Esophagus muscularis mucosa (tissue), 4 donors: Measurements from ENCODE around the gene BRINP1.

Experiments used
- EP300 ChIP-seq: sonication (generic); formaldehyde crosslinking; IDR thresholded peaks from one replicate; pipeline ENCODE4 v1.6.1; 2017; ENCODE audit warnings: antibody characterized with exemption
- POLR2A ChIP-seq: fragments of 450-650 bp; IDR thresholded peaks from one replicate; pipeline ENCODE4 v1.6.1; 2017; ENCODE audit warnings: antibody characterized with exemption, moderate library complexity, mild to moderate bottlenecking, low read depth
- TF ChIP-seq, protein P1 (sequence below), 3 experiments: fragments of 200-600 bp in 2 of 3; fragments of 450-650 bp in 1 of 3; sonication (generic) in 2 of 3; IDR thresholded peaks; one replicate each; pipeline ENCODE4 v1.5.1; 2017 to 2019; ENCODE audit warnings: antibody characterized with exemption in 3 of 3, mild to moderate bottlenecking in 2 of 3, moderate library complexity in 1 of 3

DNA sequence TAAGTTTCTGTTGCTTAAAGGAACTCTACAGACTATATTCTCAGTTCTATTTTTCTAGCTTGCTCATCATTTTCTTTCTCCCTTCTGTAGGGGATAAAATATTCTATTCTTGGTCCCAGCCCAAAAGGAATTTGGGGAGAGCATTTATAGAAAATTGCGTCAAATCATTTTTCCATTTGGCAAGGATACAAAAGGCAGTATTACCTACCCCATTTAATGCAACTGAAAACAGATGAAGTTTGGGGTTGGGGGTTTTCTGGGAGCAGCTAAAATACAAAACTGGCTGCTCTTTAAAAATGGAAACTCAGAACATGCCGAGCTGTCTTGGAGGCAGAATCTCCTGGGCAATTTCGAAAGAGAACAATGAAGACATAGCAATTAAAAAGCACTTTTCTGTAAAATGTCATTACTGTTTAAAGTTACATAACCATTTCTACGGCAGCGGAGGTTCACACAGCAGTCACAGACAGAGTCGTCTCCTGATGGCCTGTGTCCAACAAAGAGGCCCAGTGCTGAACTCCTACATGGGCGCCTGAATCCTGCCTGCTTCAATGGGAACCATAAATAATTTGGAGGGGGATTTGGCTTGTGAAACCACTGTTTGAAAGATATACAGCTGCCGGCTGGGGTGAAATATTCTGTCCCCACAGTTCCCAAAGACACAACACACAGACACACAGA is 152.4 kb downstream of the BRINP1 start:
- TF ChIP-seq, protein P1, sequence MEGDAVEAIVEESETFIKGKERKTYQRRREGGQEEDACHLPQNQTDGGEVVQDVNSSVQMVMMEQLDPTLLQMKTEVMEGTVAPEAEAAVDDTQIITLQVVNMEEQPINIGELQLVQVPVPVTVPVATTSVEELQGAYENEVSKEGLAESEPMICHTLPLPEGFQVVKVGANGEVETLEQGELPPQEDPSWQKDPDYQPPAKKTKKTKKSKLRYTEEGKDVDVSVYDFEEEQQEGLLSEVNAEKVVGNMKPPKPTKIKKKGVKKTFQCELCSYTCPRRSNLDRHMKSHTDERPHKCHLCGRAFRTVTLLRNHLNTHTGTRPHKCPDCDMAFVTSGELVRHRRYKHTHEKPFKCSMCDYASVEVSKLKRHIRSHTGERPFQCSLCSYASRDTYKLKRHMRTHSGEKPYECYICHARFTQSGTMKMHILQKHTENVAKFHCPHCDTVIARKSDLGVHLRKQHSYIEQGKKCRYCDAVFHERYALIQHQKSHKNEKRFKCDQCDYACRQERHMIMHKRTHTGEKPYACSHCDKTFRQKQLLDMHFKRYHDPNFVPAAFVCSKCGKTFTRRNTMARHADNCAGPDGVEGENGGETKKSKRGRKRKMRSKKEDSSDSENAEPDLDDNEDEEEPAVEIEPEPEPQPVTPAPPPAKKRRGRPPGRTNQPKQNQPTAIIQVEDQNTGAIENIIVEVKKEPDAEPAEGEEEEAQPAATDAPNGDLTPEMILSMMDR (IDR thresholded peaks at IDR 0.05), result no peak
- TF ChIP-seq POLR2A (no peak), EP300 (no peak)
